NT2/D1 (cell line): ENCODE results near the gene TMEM51.

ENCODE experiments used
- SUZ12 ChIP-seq: IDR thresholded peaks from 2 replicates; pipeline ENCODE4 v1.6.1; 2011; ENCODE audit not compliant: insufficient read length, insufficient read depth; ENCODE audit errors: extremely low read depth
- YY1 ChIP-seq: IDR thresholded peaks from 2 replicates; pipeline ENCODE4 v1.6.1; 2011; ENCODE audit not compliant: insufficient read length, insufficient read depth
- ZNF274 ChIP-seq: IDR thresholded peaks from 2 replicates; pipeline ENCODE4 v1.6.1; 2011; ENCODE audit warnings: mild to moderate bottlenecking, low read depth, low read length

DNA sequence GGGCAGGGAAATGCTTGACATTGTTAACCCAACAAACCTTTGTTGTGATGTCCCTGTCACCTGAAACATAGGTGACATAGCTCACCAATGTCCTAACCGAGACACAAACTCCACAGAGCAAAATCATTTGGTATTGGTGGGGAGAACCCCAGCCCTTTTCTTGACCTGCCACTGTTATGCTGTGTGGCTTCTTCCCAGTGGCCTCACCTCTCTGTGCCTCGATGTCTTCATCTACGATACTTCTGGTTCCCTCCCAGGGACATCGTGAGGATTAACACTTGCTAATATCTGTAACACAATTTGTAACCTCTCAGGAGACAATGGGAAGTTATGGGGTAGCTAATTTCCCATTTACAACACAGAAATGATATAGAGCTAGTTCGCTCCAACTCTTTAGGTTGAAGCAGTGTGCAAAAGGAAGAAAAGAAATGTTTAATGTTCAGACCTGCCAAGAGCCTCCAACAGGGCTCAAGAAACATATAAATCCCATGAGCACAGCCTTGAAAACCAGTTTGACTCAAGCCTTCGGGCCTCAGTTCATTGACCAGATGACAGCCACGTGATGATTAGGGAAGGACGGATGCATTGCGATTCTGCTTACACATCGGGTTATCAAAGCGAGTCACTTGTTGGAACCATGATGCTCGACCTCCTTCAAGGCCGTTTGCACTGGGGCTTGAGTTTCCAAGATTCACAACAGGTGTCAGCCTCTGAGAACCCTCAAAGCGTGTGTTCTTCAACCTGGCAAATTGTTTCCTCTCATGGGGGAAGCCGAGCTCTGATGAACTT is 37.8 kb upstream of the TMEM51 start:
- TF ChIP-seq YY1, result no peak
- TF ChIP-seq ZNF274, result no peak
- no peak for TF ChIP-seq SUZ12
